HepG2 (cell line): ENCODE measurements around the gene FRMD4B. TPM values are rescaled to one million over a fixed set of nuclear protein-coding genes. Genes with fewer than 3 reads are reported as not detected.

ENCODE experiments used
- ATF7 ChIP-seq, 2 experiments: fragments of 450-650 bp in 1 of 2; sonication (generic) in 1 of 2; formaldehyde crosslinking in 1 of 2; IDR thresholded peaks; 2 replicates each; pipeline versions ENCODE4 v1.4.0 to v1.6.1; 2016 to 2020; ENCODE audit warnings: antibody characterized with exemption in 1 of 2, mild to moderate bottlenecking in 1 of 2, missing genetic modification reagents in 1 of 2
- BRCA1 ChIP-seq: sonication (generic); formaldehyde crosslinking; IDR thresholded peaks from 2 replicates; pipeline ENCODE4 v1.4.0; 2020; ENCODE audit warnings: missing genetic modification reagents
- CBX5 ChIP-seq: sonication (generic); formaldehyde crosslinking; IDR thresholded peaks from 2 replicates; pipeline ENCODE4 v1.4.0; 2020; ENCODE audit warnings: missing genetic modification reagents, borderline replicate concordance
- CREB1 ChIP-seq, 2 experiments: fragments of 450-650 bp in 1 of 2; IDR thresholded peaks; 2 replicates each; pipeline ENCODE4 v1.6.1; 2016 to 2017; ENCODE audit warnings: control low read depth in 1 of 2, mild to moderate bottlenecking in 1 of 2, missing compliant biosample characterization in 1 of 2, missing genetic modification characterization in 1 of 2
- FOXO1 ChIP-seq: sonication (generic); formaldehyde crosslinking; IDR thresholded peaks from 2 replicates; pipeline ENCODE4 v1.4.0; 2020; ENCODE audit warnings: missing genetic modification reagents
- GATAD1 ChIP-seq: IDR thresholded peaks from 2 replicates; pipeline ENCODE4 v1.6.1; 2016; ENCODE audit warnings: missing genetic modification reagents, missing compliant biosample characterization
- GPN1 ChIP-seq: sonication (generic); formaldehyde crosslinking; IDR thresholded peaks from 2 replicates; pipeline ENCODE4 v1.5.1; 2020; ENCODE audit warnings: missing genetic modification reagents, borderline replicate concordance
- HOXA9 ChIP-seq: sonication (generic); formaldehyde crosslinking; IDR thresholded peaks from 2 replicates; pipeline ENCODE4 v1.8.1; 2022; ENCODE audit warnings: missing genetic modification reagents, mild to moderate bottlenecking, moderate library complexity, borderline replicate concordance
- MNT ChIP-seq: fragments of 450-650 bp; IDR thresholded peaks from 2 replicates; pipeline ENCODE4 v1.6.1; 2016
- PCBP2 ChIP-seq: fragments of 200-400 bp; formaldehyde crosslinking; optimal IDR thresholded peaks from 2 replicates; pipeline ENCODE3; 2018; ENCODE audit warnings: low read length, low read depth; ENCODE audit not compliant: poor library complexity, severe bottlenecking
- RBM22 ChIP-seq: fragments of 200-400 bp; formaldehyde crosslinking; optimal IDR thresholded peaks from 2 replicates; pipeline ENCODE3; 2017; ENCODE audit warnings: mild to moderate bottlenecking, low read length, moderate library complexity
- REXO4 ChIP-seq: sonication (generic); formaldehyde crosslinking; IDR thresholded peaks from 2 replicates; pipeline ENCODE4 v1.8.0; 2022; ENCODE audit warnings: missing genetic modification reagents, mild to moderate bottlenecking, borderline replicate concordance
- RNF2 ChIP-seq: fragments of 450-650 bp; conservative IDR thresholded peaks from 2 replicates; pipeline ENCODE4 v1.6.1; 2016; ENCODE audit warnings: low read depth
- SUZ12 ChIP-seq: fragments of 150-350 bp; IDR thresholded peaks from 2 replicates; pipeline ENCODE4 v1.6.1; 2014; ENCODE audit warnings: low read depth, low read length
- WIZ ChIP-seq: sonication (generic); formaldehyde crosslinking; IDR thresholded peaks from 2 replicates; pipeline ENCODE4 v1.5.1; 2020; ENCODE audit warnings: mild to moderate bottlenecking, missing genetic modification reagents
- XRCC5 ChIP-seq: fragments of 200-400 bp; formaldehyde crosslinking; optimal IDR thresholded peaks from 2 replicates; pipeline ENCODE3; 2017; ENCODE audit warnings: mild to moderate bottlenecking, low read length
- ZBTB4 ChIP-seq: sonication (generic); formaldehyde crosslinking; IDR thresholded peaks from 2 replicates; pipeline ENCODE4 v1.4.0; 2020; ENCODE audit warnings: missing genetic modification reagents, mild to moderate bottlenecking, borderline replicate concordance
- ZFP41 ChIP-seq: sonication (generic); formaldehyde crosslinking; IDR thresholded peaks from 2 replicates; pipeline ENCODE4 v1.4.0; 2020; ENCODE audit warnings: mild to moderate bottlenecking, missing genetic modification reagents, borderline replicate concordance
- ZNF687 ChIP-seq: sonication (generic); formaldehyde crosslinking; IDR thresholded peaks from 2 replicates; pipeline ENCODE4 v1.5.1; 2020; ENCODE audit warnings: mild to moderate bottlenecking, missing genetic modification reagents, moderate library complexity
- ZSCAN30 ChIP-seq: sonication (generic); formaldehyde crosslinking; IDR thresholded peaks from 2 replicates; pipeline ENCODE4 v1.5.0; 2020; ENCODE audit warnings: mild to moderate bottlenecking, missing genetic modification reagents
- polyA plus RNA-seq, 8 experiments: library from polyadenylated mRNA; depleted of rRNA in 3 of 8; stranded (reverse) in 7 of 8; unstranded in 1 of 8; fragments of >200 nt; fragmentation: Illumina TruSeq in 4 of 8; extraction: Trizol in 4 of 8; gene quantifications; 2 replicates each; pipeline versions ENCODE4 v1.2.1 to v1.2.3, GENCODE V29; 2011 to 2016; ENCODE audit warnings: low read depth in 4 of 8, missing spikeins in 1 of 8, mixed read lengths in 1 of 8; ENCODE audit not compliant: insufficient read depth in 1 of 8
- total RNA-seq, 5 experiments: library from RNA; depleted of rRNA; stranded (reverse); fragments of >200 nt; fragmentation: Illumina TruSeq; extraction: Trizol; gene quantifications; 2 replicates each; pipeline ENCODE4 v1.2.3, GENCODE V29; 2016; ENCODE audit warnings: low read depth in 1 of 5

The FRMD4B gene
- total and polyA plus RNA-seq, 2 of the 13 experiments (the other 11 are each of a cell fraction or from before 2014, with no cell fraction given): 3.0 to 3.3 TPM

GRCh38 chr3:69306239-69307185, 79.4 kb downstream of the FRMD4B start (continued):
- TF ChIP-seq MNT (no peak), XRCC5 (peak; percentile 54), GPN1 (CRISPR knock-in tag) (no peak), GATAD1 (CRISPR knock-in tag) (peak; percentile 28; the same call in 1 of the 2 replicates), REXO4 (no peak), ZSCAN30 (no peak), SUZ12 (no peak), BRCA1 (no peak), CREB1 (IDR thresholded peaks at IDR 0.05) (no peak), CREB1 (CRISPR knock-in tag; IDR thresholded peaks at IDR 0.05) (no peak; the same call in 1 of the 2 replicates), RNF2 (0 out of 2 replicates have a peak, but pooled peaks have one; percentile 41), FOXO1 (no peak), ZNF687 (CRISPR knock-in tag) (no peak), CBX5 (CRISPR knock-in tag) (no peak), ATF7 (IDR thresholded peaks at IDR 0.05) (peak; percentile 16; the same call in 1 of the 2 replicates), ATF7 (CRISPR knock-in tag; IDR thresholded peaks at IDR 0.05) (no peak), ZFP41 (CRISPR knock-in tag) (no peak), WIZ (no peak), ZBTB4 (CRISPR knock-in tag) (no peak), HOXA9 (CRISPR knock-in tag) (no peak), PCBP2 (no peak), RBM22 (no peak)
